Epidermal melanocyte (primary cell): ENCODE data around the gene SLC47A1.

Experiments
- DNase-seq: peaks from one replicate; pipeline ENCODE4 v3.0.0; 2011; ENCODE audit warnings: low spot score; ENCODE audit not compliant: insufficient read length

SLC47A1 gene

DNA sequence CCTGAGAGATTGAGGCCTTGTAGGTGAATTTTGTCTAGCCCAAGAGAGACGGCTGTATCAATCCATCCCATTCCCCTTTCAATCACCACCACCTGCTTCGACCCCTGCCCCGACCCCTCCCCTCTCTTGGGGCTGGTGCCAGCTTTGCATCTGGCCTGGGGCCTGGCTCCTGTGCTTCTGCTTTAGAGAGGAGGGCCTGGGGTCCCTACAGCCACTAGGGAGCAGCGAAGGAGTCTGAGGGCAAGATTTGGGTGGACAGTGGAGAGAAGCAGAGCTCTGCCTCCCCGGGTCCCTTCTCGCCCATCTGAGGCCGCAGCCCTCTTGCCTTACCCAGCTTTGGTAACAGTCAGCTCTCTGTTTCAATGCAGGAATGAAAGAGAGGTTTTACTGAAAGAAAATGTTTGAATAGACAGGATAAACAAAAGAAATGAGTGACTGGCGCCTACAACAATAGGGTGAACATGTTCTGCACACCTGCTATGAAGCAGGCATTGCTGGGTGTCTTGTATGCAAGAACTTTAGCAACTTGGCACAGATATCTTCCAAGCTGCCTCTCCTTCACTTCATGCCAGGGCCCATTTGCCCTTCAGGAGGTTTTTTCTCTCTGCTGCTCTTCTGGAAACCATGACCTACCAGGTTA lies 57.4 kb downstream of the SLC47A1 start:
- DNase-seq, result no peak

- no peak for DNase-seq
These were observed 58.7 kb downstream of the SLC47A1 start for GRCh38 chr17:19592316-19592715.

- no peak for DNase-seq
These were observed 63.2 kb downstream of the SLC47A1 start for GRCh38 chr17:19596869-19597268.

DNA sequence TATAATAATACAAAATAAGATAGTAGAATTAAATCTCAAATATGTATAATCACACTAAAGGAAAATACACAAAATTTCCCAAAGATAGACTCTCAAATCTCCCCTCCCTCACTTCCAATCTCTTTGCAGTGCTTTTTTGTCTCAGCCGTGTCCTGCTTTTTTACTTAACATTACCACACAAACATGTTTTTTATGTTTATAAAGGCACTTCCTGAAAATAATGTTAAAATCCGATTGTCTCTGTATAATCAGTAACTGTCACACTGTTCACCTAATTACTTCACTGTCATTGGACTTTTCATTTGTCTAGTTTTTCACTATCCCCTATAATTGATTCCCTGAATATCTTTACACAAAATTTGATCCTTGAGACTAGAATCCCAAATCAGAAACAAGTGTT lies 76.7 kb downstream of the SLC47A1 start:
- no peak for DNase-seq

GRCh38 chr17:19610879-19611278 lies 77.2 kb downstream of the SLC47A1 start:
- no peak for DNase-seq

GRCh38 chr17:19613979-19614378 lies 80.3 kb downstream of the SLC47A1 start:
- no peak for DNase-seq

DNA sequence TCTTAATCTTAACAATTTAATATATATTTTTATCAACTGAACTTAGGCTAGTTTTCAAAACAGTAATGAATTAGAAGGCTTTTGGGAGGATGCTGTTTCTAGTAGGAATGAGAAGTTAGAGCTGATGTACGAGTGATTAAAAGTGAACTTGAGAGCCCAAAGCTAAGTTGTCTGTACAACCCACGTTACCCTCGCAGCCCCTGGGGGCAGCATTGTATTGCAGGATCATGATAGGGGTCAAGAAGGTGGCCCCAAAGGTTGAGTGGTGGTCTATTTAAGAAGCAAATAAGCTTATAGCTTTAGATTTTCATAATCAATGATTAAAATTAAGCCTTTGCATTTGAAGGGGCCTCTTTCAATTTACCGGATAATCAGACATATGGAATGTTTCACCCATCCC lies 81.2 kb downstream of the SLC47A1 start:
- no peak for DNase-seq

DNA sequence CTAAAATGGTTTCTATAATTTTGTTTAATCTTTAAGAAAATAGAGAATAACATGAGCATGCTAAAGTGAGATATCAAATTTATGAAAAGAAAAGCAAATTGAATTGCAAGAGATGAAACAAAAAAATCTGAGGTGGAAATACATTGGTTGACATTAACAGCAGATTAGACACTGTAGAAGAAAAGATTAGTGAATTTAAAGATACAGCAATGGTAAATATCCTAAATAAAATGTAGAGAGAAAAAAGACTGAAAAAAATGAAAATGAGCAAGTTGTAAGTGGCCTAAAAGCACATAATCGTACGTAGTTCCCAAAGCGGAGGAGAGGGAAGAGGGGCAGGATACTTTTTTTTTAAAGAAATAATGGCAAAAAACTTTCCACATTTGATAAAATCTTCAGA lies 84.4 kb downstream of the SLC47A1 start:
- no peak for DNase-seq

GRCh38 chr17:19619705-19620325 lies 86.2 kb downstream of the SLC47A1 start:
- no peak for DNase-seq

- no peak for DNase-seq
These were observed 88.0 kb downstream of the SLC47A1 start for GRCh38 chr17:19621697-19622096.

DNA sequence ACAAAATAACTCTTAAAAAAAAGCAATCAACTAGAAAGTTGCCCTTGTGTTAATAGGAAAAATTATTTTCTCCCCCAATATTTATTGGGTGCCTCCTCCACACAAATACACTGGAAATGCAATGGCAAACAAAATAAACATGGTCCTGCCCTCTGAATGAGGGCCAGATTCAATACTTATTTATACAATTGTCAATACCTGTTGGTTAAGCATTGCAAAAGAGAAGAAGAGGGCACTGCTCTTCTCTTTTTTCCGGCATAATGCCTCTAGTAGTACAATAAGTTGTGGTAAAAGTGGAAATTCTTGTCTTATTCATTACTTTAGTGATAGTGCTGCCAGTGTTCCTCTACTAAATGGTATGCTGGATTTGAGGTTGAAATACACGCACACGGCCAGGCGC lies 92.4 kb downstream of the SLC47A1 start:
- DNase-seq, result no peak
